GM18519 (cell line): ENCODE results near the gene CCDC59.
"Not testable (repeated sequence)": the region's sequence is repeated elsewhere in the genome, so short reads cannot be mapped to it uniquely, and the experiment has no call there.

ENCODE experiments used
- ATAC-seq: cut with Tn5 transposase; IDR thresholded peaks from one replicate; pipeline ENCODE4 v1.9.1; 2021; ENCODE audit warnings: mild to moderate bottlenecking, moderate library complexity; ENCODE audit not compliant: unreplicated experiment, low FRiP score

The CCDC59 gene, protein sequence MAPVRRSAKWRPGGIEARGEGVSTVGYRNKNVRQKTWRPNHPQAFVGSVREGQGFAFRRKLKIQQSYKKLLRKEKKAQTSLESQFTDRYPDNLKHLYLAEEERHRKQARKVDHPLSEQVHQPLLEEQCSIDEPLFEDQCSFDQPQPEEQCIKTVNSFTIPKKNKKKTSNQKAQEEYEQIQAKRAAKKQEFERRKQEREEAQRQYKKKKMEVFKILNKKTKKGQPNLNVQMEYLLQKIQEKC

DNA sequence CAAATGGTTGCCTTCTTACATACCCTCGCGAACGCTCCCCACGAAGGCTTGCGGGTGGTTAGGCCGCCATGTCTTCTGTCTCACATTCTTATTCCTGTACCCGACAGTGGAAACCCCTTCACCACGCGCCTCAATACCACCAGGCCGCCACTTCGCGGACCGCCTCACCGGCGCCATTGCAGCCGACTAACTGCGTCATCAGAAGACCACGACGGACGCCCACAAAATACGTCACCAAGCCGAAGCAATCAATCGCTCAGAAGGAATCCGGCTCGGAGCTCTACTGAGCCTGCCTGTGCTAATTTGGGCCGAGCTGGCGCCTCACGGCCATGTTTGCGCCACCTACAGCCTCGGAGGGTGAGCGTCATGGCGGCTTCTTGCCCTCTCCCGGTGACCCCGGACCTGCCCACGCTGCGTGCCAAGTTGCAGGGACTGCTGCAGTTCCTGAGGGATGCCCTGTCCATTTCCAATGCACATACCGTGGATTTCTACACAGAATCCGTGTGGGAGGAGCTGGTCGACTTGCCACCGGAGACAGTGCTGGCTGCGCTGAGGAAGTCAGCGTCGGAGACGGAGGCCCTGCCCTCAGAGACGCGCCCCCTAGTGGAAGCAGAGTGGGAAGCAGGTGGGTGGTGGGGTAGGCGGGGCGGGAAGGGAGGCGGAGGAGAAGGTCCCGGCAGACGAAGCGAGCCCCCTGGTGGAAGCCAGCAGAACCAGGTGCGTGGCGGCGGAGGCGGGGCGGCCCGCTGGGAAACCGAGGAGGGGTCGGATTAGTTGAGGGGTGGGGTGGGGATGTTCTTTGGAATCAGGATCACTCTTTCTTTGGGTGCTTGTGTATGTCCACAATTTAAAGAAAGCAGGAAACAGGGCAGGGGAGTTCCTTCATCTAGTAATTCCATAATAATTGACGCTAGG is at the start of gene CCDC59, which contains the start of gene METTL25:
CCDC59 (minus strand) TSS at position 188 of the 915 bp plus-strand sequence; CDS start at position 177, 11 bp downstream.
METTL25 (plus strand) TSS at position 330 of the 915 bp plus-strand sequence; CDS start at position 367, 37 bp downstream.
- ATAC-seq = peak; percentile 87

DNA sequence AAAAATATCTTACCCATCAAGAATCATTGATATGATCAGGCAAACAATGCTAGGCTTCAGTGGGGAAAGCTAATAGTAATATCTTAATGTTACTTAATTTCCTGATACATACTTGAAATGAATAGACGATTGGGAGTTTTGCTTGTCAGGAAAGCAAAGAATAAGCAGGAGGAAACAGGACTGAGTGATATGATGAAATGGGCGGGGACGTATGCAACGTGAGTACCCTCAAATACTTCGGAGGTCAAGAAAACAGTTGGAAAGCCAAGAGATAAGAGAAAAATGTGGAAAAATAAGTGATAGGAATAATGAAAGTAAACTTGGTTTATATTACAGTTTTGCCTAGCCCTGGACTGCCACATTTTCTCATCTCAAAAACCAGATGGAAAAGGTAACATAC is 49.3 kb upstream of the CCDC59 start:
- ATAC-seq = no peak

DNA sequence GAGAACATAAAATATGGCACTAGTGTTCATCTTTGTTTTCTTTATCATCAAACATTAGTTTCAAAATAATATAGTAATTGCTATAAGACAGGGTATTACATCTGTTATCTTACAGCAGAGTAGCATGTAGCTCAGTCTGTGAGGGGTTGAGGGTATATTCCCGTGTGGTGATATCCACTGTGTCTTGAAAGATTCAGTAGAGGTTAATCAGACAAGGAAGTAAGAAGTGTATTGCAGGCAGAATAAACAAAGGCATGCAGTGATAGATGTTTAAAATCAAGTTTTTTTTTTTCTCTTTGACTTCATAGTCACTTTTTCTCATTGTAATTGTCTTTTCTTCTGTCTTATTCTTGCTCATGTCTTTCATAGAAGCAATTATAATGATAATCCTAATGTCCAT is 48.5 kb upstream of the CCDC59 start:
- no peak for ATAC-seq

DNA sequence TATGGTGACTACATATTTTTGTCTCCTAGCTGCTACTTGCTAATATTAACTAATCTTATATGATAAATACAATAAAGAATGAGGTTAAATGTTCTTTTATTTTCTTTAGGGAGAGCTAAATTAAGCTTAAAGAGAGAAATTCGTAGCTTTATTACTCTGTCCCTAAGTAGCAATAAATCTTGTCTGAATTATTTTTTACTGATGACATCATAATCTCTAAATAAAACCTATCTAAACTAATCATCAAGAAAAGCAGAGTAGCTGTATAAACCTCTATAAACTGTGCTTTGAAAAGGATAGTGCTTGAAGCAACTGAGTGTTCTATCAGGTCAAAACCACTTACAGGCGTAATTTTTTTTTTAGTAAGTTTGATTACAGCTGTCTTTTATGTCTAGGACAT is 42.6 kb upstream of the CCDC59 start:
- ATAC-seq = no peak

DNA sequence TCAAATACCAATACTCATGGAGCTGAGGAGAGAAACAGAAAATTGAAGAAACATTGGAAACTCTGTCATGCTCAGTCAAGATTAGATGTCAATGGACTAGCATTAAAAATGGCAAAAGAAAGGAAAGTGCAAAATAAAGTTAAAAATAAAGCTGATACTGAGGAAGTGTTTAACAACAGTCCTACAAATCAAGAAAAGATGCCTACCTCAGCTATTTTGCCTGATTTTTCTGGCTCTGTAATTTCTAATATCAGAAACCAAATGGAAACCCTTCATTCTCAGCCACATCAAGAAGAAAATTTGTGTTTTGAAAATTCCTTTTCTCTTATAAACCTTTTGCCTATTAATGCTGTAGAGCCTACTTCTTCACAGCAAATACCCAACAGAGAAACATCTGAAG is 40.7 kb upstream of the CCDC59 start:
- no peak for ATAC-seq

DNA sequence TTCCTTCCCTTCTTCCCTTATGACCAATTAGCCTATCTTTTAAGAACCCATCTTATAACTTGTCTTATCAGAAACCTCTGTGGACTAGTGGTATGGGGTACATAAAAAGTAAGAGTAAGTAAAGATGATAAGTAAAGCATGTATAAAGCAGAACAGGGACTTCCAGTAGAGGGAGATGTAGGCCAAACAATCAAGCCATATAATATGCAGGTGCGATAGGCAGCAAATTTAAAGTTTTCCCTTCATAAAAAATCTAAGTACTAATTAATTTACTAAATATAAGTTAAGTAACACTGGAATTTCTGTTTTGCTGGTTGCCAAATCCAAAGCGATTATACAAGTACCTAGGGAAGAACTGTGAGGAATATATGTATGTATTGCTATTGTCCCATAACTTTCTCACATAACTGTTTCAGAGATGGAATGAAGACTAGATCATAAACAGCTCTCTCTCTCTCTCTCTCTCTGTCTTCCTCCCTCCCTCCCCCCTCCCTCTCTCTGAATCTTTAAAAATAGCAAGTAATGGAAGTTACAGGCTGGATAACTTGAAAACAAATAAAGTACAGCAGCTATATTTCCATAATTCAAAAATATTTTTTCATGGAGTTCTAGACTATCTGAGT is 25.9 kb upstream of the CCDC59 start:
- no peak for ATAC-seq

DNA sequence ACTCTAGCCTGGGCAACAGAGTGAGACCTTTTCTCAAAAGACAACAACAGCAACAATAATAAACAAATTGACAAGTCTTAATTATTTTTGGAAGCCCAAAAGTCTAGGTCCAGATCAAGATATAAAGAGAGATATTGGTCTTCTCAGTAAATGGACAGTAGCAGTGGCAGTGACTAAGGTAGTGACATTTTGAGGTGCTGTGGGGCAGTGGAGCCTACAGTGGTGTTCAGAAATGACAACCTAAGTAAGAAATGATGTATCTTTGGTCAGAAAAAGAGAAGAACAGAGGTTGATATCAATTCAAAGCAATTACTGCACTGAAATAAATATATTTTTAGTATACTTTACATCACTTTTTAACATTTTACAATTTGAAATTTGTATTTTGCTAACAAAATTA is 20.8 kb upstream of the CCDC59 start:
- ATAC-seq = no peak

DNA sequence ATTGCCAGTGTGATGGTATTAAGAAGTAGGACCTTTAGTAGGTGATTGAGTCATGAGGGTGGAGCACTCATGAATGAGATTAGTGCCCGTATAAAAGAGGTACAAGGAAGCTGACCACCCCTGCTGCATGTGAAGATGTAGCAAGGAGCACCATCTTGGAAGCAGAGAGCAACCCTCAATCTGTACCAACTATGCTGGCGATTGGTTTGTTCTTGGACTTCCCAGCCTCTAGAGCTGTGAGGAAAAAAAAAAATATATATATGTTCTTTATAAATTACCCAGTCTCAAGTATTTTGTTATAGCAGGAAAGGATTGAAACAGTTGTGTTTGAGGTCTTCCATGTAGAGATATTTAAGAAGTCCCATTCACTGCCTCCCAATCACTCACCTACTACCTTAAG is 17.0 kb upstream of the CCDC59 start:
- ATAC-seq = no peak

DNA sequence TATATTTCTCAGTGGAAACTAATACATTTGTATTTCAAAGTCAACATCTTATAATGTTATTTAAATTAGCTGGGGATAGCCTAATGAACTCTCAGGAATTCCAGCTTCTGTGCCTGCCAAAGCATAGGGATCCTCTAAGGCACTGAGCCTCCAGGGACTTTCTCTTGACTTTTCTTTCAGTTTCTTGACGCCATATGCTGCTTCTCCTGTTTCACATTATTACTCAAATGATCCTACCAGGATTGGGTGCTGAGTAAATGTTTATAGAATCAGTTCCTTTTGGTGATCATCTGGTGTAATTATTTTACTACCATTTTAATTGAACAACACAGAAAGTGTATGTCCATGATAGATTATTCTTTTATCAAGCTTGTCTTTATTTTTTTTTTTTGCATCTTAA is 8.0 kb upstream of the CCDC59 start:
- ATAC-seq = no peak

DNA sequence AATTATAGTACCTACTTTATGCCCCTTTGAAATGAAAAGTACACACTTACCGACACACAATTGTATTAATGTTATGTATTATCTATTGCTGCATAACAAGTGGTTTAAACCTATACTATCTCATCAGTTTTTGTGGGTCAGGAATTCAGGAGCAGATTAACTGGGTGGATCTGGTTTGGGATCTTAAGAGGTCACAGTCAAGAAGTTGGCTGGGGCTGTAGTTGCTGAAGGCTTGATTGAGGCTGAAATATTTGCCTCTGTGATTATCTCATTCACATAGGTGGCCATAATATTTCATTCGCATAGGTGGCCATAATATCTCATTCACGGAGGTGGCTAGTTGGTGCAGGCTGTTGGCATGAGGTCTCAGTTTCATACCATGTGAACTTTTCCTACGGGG is 5.8 kb upstream of the CCDC59 start:
- no peak for ATAC-seq

DNA sequence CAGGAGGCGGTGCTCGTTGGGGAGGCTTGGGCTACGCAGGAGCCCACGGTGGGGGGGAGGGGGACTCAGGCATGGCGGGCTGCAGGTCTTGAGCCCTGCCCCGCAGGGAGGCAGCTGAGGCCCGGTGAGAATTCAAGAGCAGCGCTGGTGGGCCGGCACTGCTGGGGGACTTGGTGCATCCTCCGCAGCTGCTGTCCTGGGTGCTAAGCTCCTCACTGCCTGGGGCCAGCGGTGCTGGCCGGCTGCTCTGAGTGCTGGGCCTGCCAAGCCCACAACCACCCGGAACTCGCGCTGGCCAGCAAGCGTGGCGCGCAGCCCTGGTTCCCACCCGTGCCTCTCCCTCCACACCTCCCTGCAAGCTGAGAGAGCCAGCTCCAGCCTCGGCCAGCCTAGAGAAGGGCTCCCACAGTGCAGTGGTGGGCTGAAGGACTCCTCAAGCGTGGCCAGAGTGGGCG is 3.3 kb upstream of the CCDC59 start:
- no peak for ATAC-seq

DNA sequence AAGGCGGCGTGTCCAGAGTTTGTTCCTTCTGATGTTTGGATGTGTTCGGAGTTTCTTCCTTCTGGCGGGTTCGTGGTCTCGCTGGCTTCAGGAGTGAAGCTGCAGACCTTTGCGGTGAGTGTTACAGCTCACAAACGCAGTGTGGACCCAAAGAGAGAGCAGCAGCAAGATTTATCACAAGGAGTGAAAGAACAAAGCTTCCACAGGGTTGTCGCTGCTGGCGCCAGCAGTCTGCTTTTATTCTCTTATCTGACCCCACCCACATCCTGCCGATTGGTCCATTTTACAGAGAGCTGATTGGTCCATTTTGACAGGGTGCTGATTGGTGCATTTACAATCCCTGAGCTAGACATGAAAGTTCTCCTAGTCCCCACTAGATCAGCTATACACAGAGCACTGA is 2.6 kb upstream of the CCDC59 start:
- not testable (repeated sequence) for ATAC-seq

DNA sequence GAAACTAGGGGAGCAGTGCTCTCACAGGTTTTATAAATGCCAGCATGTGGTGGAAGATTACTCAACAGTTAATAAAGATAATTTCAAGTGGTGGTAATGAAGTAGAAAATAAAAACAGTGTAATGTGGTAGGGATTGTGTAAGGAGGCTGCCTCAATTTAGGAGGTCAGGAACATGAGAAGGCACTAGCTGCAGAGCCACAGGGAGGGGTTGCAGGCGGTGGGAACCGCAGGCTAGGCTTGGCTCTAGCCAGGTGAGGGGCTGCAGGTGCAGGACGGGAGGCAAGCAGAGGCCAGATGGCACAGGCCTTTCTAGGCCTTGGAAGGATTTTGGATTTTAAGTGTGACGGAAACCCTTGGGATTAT is 910 bp upstream of the CCDC59 start:
- peak; percentile 7 for ATAC-seq

DNA sequence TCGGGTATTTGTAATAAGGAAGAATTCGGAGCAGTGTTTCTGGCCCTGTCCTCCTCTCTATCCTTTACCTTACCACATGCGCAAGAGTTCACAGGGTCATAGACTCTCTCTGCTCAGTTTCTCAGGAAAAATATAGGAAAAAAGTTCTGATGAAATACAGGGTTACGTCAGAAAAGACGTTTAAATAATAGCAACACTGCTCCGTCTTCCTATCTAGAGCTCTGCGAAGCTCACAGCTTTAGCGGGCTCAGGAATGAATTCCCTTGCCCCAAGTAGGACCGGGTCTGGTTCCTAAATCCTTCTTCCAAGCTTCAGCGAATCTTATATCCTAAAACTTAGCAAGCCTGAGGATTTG is 365 bp downstream of the CCDC59 start:
- ATAC-seq = no peak

DNA sequence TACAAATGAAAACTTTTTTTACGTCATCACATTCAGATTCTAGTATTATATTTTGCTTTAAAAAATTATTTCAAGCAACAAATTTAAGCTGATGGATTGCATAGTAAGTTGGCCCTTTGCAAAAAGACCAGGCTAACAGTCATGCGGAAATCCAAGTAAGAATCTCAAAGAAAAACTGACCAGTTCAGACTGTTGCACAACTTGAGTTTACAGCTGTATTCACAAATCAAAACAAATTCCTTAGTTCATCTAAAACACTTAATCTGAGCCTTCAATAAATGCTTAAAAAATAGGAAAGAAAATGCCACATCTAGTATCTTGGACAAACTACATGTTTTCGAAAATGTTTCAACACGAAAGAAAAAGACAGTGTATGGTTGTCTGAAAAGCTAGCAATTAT is 847 bp downstream of the CCDC59 start:
- ATAC-seq = no peak

DNA sequence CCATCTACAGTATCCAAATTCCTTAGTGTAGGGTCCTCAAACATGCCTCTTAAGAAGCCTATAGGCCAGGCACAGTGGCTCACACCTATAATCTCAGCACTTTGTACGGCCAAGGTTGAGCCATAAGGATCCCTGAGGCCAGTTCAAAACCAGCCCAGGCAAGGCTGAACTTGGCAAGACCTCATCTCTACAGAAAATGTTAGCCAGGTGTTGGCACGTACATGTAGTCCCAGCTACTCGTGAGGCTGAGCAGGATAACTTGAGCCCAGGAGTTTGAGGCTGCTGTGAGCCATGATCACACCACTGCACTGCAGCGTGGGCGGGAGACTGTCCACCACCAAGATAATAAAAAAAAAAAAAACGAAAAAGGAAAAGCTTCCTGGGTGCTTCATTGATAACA is 6.8 kb downstream of the CCDC59 start:
- ATAC-seq = no peak

DNA sequence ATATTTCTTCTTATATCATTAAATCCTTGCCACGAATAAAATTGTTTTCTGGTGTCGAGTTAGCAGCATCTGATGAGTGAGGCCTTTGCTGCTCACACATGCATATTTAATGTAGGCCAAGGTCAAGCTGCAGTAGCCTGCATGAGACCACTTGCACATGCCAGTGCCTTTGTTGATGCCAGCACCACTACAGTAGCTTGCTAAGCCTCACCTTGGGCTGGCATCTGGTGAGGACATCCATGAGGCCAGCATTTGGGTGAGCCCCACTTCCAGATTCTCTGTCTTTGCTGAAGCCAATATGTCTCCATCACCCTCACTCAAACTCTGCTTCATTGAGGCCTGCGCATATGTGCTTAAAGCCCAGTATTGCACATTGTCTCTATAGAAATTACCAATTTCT is 8.0 kb downstream of the CCDC59 start:
- no peak for ATAC-seq

DNA sequence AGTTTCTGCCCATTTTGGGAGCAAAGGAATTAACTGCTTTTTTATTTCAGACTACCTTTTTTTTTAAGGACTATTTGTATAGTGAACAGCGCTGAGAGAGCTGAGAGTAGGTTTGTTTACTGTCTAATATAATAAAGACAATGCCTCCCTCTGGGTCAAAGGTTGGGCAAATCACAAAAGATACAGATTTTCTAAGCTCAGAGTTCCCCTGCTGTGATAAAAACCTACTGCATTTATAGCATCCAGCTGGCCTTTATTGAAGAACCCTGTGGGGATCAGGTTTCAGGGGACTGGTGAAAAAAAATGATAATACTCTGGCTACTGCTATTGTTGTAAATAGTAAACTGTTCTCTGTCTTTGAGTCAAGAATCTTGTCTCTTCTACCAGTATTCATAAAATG is 28.7 kb downstream of the CCDC59 start:
- ATAC-seq = no peak

DNA sequence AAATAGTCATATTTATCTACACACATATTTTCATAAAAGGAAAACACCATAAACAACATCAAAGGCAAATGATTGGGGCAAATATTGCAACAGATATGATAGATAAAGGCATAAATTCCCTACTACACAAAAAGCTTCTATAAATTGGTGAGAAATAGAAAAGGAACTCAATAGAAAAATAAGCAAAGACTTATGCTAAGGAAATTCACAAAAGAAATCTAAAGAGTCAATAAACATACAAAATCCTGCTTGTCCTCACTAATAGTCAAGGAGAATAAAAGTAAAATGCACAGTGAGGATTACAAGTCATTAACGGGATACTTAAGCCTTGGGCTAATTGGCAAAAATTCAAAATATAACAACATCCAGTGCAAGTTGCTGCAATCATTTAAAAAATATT is 30.3 kb downstream of the CCDC59 start:
- ATAC-seq = no peak

DNA sequence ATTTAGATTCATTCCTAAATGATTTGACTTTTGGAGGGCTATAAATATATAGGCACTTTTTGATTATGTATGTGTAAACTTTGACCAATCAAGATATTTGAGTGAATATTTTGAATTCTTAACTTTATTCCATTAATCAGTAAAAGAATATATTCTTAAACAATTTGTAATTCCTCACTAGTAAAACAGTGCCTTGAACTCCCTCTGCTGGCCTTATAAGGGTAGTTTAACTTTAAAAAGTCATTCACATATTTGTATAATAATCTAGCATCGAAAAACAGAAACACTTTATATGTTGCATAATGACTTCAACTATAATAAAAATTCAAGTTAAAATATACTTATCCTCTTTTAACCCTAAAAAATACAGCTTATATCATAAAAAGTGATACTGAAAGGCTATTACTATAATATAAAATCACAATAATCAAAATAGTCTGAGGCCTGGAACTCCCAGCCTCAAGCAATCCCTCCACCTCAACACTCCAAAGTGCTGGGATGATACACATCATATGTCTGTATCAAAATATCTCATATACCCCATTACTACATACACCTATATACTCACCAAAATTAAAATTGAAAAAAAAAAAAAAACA is 31.2 kb downstream of the CCDC59 start:
- ATAC-seq = peak; percentile 69
